Measurements from ENCODE around the gene SGTA. TPM values are rescaled to one million over a fixed set of nuclear protein-coding genes. Genes with fewer than 3 reads are reported as not detected.

SGTA gene
- polyA plus RNA-seq, 3 donors, result 37.0 to 49.7 (median 45.7) TPM

DNA sequence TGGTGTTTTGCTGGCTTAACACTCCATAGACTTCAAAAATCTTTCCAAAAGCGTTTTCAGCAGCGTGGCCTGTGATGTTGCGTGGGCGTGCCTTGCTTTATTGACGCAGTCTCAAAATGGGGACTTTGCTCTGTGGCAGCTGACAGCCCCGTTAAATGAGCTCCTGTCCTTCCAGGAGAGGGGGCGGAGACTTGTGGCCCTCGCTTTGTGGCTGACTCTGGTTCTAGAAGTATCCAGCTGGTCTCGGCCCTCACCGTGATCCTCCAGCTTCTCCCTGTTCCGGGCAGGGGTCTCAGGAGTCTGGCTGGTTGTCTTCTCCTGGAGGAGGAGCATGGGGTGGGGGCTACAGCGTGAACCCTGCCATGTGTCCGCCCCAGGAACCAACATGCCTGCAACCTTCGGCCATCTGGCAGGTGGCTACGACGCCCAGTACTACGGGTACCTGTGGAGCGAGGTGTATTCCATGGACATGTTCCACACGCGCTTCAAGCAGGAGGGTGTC, 28.2 kb upstream of the SGTA start:
- 91 to 97% (median 95%) methylated on average over 20 of the region's 20 CpGs for WGBS, 3 donors
- H3K27ac ChIP-seq (ENCODE audit: low read depth, low read length), result no peak overlapping the region

- 94 to 97% (median 95%) methylated on average over 48 to 58 of the region's 58 CpGs for WGBS, 3 donors
These were observed 27.3 kb upstream of the SGTA start for GRCh38 chr19:2810141-2811091.

DNA sequence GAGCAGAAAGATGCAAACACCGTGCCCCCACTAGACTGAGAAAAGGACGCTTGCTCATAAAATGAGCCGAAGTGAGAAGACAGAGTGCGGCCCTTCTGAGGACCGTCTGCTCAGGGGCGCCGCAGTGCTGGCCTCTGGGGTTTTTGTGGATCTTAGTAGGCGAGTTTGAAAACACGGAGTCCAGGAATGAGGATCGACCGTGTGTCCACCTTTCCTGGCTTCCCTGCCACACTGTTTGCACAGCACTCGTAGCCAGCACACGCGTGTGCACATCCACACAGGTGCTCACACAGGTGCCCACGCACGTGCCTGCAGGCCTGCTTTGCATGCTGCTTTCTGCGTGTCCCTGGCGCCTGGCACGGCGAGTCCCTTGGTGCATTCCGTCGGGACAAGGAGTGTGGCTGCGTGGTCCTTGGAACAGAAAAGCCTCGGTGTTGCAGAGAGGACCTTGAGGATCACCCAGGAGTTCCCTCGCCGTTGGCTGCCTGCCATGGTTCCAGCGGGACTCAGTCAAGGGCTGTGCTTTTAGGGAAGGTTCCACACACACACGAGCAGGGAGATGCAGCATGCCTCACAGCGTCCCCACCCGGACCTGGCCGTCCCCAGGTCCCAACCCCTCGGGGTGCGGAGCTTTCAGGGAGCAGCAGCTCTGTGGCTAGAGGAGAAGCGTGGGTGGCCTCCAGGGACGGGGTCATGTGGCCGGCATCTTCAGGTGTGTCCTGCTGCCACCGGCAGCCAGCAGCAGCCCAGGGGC, 26.5 kb upstream of the SGTA start:
- no peak overlapping the region for H3K27ac ChIP-seq (ENCODE audit: low read depth, low read length)
- 88 to 92% (median 91%) methylated on average over 37 of the region's 37 CpGs for WGBS, 3 donors

More at GRCh38 chr19:2810141-2811091, 27.3 kb upstream of the SGTA start:
- no peak overlapping the region for H3K27ac ChIP-seq (ENCODE audit: low read depth, low read length)

GRCh38 chr19:2808129-2808941, 25.3 kb upstream of the SGTA start:
- H3K27ac ChIP-seq (ENCODE audit: low read depth, low read length), result no peak overlapping the region
- 94 to 96% (median 94%) methylated on average over 27 to 41 of the region's 41 CpGs for WGBS, 3 donors

- 96 to 97% (median 97%) methylated on average over 54 to 56 of the region's 56 CpGs for WGBS, 3 donors
- H3K27ac ChIP-seq (ENCODE audit: low read depth, low read length), result no peak overlapping the region
These were observed 24.5 kb upstream of the SGTA start for GRCh38 chr19:2807379-2808128.

- no peak overlapping the region for H3K27ac ChIP-seq (ENCODE audit: low read depth, low read length)
- WGBS, 3 donors, result 94 to 98% (median 96%) methylated on average over 28 to 34 of the region's 34 CpGs
These were observed 23.8 kb upstream of the SGTA start for GRCh38 chr19:2806736-2807378.

DNA sequence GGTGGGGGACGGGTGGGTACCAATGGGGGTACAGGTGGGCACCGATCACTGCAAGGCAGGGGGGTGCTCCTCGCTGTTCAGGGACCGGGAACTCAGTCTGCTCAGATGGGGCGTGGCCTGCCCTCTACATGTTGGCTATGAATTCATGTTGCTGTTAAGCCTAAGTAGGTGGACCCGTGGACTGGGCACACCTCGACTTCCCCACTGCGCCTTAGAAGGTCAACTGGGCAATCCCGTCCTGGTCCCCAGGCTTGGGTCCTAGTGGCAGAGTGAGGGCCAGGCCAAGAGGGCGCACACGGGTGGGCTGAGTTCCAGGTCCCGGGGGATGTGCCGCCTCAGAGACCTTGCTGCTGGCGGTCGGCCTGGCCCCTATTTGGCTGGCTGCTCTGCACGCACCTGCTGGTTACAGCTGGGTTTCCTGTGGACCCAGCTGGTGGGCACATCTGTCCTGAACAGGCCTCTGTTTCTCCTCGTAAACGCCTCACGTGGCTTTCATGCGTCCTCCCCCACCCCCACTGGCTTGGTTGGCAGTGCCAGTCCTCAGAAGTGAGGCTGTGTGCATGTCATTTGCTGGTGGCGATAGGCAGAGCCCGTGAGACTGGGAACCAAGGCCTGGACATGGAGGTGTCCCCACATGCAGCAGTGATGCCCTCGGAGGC, 23.0 kb upstream of the SGTA start:
- no peak overlapping the region for H3K27ac ChIP-seq (ENCODE audit: low read depth, low read length)
- WGBS, 3 donors, result 94 to 97% (median 96%) methylated on average over 23 of the region's 23 CpGs

GRCh38 chr19:2805261-2805900, 22.3 kb upstream of the SGTA start:
- H3K27ac ChIP-seq (ENCODE audit: low read depth, low read length), result no peak overlapping the region
- 97 to 99% (median 97%) methylated on average over 22 to 26 of the region's 28 CpGs for WGBS, 3 donors

- H3K27ac ChIP-seq (ENCODE audit: low read depth, low read length), result no peak overlapping the region
- 79 to 87% (median 87%) methylated on average over 27 of the region's 27 CpGs for WGBS, 3 donors
These were observed 21.3 kb upstream of the SGTA start for GRCh38 chr19:2804156-2805004.

DNA sequence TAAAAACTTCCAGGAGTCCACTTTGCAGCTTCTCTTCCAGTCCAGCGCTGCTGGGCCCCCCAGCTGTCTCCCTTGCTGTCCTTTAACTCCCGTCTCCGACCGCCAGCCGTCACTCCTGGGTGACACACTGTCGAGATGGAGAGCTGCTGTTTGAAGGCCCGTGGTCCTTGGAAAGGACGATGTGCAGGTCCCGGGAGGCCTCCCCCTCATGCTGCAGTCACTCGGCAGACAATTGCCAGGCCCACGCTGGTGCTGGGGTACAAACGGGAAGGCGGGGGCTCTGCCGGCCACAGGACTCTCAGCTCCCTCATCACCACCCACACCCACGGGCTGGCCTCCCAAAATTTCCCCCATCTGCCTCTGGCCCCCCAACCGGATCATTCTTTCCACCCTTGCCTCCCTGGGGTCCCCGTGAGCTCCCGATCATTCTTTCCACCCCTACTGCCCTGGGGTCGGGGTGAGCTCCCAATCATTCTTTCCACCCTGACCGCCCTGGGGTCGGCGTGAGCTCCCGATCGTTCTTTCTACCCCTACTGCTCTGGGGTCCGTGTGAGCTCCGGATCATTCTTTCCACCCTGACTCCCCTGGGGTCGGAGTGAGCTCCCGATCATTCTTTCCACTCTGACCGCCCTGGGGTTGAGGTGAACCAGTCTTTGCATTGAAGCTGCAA, 20.5 kb upstream of the SGTA start:
- WGBS, 3 donors, result 90 to 93% (median 92%) methylated on average over 29 of the region's 29 CpGs
- no peak overlapping the region for H3K27ac ChIP-seq (ENCODE audit: low read depth, low read length)

DNA sequence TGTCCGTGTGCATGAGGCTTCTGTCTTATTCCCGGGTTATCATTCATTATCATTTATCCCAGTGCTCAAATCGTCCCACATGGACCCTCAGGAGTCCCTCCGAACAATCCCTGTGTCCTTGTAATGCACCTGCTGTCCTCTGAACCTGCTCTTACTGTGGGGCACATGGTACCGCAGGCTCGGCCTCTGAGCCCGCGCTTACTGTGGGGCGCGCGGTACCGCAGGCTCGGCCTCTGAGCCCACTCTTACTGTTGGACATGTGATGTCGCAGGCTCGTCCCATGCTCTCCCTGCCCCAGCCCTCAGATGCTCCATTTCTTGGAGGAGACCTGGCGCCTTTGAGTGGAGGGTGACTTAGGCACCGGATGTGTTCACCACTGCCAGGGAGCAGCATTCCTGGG, 19.8 kb upstream of the SGTA start:
- no peak overlapping the region for H3K27ac ChIP-seq (ENCODE audit: low read depth, low read length)
- 95 to 98% (median 96%) methylated on average over 17 of the region's 17 CpGs for WGBS, 3 donors

GRCh38 chr19:2800506-2800905, 17.4 kb upstream of the SGTA start:
- 91 to 92% (median 92%) methylated on average over 22 of the region's 22 CpGs for WGBS, 3 donors
- H3K27ac ChIP-seq (ENCODE audit: low read depth, low read length), result no peak overlapping the region

GRCh38 chr19:2799273-2800020, 16.4 kb upstream of the SGTA start:
- 93 to 96% (median 95%) methylated on average over 41 of the region's 41 CpGs for WGBS, 3 donors
- no peak overlapping the region for H3K27ac ChIP-seq (ENCODE audit: low read depth, low read length)

GRCh38 chr19:2798733-2799132, 15.7 kb upstream of the SGTA start:
- no peak overlapping the region for H3K27ac ChIP-seq (ENCODE audit: low read depth, low read length)
- WGBS, 3 donors, result 70 to 91% (median 89%) methylated on average over 7 of the region's 7 CpGs
